Activated gamma-delta T cell treated with anti-CD3 and anti-CD28 coated beads, Interleukin-2, amount 50 U/mL, for 16 hours (primary cell): ENCODE measurements around the gene LTB4R.
"Not testable (repeated sequence)": the region's sequence is repeated elsewhere in the genome, so short reads cannot be mapped to it uniquely, and the experiment has no call there.

Experiments used
- DNase-seq: peaks from one replicate; pipeline ENCODE4 v3.0.0-alpha.2; 2020; ENCODE audit warnings: low read depth

LTB4R gene

GRCh38 chr14:24343795-24344660 is 32.7 kb downstream of the LTB4R start:
- no peak for DNase-seq

GRCh38 chr14:24347134-24347533 is 35.8 kb downstream of the LTB4R start:
- no peak for DNase-seq

DNA sequence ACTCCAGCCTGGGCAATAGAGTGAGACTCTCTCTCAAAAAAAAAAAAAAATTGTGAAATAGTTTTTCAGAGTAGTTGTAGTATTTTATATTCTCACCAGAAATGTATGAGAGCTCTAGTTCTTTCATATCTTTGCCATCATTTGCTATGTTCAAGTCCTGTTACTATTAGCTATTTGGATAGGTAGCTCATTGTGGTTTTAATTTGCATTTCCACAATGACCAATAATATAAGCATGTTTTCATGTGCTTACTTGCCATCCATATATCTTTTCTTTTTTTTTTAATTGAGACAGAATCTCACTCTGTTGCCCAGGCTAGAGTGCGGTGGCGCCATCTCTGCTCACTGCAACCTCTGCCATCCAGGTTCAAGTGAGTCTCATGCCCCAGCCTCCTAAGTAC is 36.9 kb downstream of the LTB4R start:
- no peak for DNase-seq

DNA sequence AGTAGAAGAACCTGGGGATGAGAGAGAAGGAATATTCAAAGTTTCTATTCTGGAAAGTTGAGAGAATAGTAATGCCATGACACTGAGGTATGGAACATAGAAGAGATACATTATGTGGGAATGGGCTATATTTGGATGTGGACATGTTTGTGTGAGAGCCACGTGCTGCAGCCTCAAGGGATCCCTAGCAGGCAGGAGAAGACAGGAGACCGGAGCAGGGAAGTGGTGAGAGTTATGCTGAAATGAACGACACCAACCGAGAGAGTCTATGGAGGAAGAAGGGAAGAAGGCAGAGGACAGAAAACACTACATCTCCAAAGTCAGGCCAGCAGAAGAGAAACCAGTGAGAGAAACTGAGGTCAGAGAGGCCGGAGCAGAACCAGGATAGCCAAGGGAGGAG is 38.4 kb downstream of the LTB4R start:
- DNase-seq = no peak

DNA sequence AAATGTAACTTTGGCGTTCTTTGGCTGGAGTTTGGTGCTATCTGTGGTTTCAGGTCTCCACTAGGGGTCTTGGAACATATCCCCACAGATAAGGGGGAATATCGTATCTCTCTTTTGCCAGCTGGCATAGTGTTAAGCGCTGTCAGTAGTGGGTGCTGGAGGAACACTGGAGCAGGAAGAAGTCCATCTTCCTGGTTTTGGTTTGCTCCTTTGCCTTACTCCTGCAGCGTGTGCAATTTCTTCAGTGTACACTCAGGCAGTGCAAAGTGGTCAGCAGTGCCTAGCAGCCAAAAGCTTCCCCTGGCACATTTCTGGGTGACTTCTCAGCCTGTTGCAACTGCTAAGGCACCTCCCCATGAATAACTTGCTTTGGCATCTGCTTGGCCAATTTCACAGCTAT is 40.2 kb downstream of the LTB4R start:
- DNase-seq = no peak

GRCh38 chr14:24353559-24354481 is 42.5 kb downstream of the LTB4R start:
- no peak for DNase-seq

GRCh38 chr14:24354482-24354825 is 43.2 kb downstream of the LTB4R start:
- DNase-seq = not testable (repeated sequence)

DNA sequence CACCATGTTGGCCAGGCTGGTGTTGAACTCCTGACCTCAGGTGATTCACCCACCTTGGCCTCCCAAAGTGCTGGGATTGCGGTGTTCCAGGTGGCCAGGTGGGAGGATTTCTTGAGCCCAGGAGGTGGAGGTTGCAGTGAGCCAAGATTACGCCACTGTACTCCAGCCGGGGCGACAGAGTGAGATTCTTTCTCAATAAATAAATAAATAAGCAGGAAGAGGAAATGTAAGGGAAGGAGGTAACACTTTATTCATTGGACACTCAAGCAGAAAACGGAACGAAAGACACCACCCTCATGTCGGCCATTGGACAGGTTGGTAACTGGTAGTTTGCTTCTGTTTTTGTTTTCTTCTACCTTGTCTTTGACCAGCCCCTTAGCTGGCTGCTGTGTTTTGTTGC is 43.7 kb downstream of the LTB4R start:
- DNase-seq = no peak

DNA sequence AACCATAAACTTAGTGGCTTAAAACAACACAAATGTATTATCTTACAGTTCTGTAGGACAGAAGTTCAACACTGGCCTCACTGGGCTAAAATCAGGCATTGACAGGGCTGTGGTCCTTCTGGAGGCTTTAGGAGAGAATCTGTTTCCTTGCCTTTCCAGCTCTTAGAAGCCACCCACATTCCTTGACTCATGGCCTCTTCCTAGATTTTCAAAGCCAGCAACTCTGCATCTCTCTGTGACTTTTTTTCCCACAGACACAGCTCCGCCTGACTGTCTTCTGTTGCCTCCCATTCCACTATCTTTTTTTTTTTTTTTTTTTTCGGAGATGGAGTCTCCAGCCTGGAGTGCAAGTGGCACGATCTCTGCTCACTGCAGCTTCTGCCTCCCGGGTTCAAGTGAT is 44.9 kb downstream of the LTB4R start:
- DNase-seq = no peak

DNA sequence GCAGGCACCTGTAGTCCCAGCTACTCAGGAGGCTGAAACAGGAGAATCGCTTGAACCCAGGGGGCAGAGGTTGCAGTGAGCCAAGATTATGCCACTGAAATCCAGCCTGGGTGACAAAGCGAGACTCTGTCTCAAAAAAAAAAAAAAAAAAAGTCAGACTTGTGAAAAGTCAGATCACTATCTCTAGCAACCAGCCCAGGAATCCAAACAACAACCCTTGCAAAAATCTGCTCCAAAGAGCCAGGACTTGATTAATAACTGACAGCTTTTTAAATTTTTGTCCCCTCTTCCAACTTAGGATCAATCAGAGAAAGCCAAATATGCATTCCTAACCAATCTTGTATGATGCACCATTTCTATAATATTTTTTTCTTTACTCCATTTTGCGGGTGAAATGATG is 49.0 kb downstream of the LTB4R start:
- DNase-seq = no peak

GRCh38 chr14:24361326-24361725 is 50.0 kb downstream of the LTB4R start:
- DNase-seq = no peak

DNA sequence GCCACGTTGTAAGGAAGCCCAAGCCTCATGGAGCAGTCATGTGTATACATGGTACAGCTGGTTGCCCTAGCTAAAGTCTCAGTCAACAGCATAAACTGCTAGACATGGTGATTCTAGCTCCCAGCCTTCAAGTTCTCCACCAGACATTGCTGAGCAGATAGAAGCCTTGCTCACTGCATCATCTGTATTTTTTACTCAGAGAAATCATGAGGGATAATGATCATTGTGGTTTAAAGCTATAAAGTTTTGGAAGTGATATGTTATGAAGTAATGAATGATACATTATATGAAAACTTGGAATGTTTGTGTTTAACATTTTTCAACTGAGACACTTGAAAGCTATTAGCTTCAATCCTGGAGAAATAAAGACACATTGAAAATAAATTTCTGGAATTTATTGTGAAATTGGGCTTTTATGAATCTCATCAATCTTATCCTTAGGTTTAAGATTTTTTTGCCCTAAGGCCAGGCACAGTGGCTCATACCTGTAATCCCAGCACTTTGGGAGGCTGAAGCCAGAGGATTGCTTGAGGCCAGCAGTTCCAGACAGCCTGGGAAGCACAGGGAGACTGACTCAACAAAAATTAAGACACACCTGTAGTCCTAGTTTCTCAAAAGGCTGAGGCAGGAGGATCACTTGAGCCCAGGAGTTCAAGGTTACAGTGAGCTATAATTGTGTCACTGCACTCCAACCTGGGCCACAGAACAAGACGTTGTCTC is 51.1 kb downstream of the LTB4R start:
- DNase-seq = no peak

DNA sequence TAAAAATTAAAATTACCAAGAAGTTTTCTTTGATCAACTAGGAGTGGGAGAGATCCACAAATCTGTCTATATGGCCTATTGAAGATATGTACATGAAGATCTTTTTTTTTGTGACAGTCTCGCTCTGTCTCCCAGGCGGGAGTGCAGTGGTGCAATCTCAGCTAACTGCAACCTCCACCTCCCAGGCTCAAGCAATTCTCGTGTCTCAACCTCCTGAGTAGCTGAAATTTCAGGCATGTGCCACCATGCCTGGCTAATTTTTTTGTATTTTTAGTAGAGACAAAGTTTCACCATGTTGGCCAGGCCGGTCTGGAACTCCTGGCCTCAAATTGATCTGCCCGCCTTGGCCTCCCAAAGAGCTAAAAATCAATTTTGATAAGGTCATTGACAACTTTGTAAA is 52.1 kb downstream of the LTB4R start:
- no peak for DNase-seq

DNA sequence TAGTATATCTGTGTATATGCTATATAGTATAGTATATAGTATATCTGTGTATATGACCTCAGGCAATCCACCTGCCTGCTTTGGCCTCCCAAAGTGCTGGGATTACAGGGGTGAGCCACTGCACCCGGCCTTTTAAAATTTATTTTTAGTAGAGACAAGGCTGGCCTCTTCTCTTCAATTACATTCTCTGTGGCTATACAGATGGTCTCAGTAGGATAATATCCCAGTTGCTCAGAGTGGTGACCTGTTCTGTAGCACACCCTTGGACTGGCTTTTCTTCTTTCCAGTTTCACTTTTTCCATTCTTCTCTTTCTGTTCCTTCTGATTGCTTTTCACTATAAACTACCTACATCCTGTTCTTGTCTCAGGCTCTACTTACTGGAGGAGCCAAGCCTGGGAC is 53.5 kb downstream of the LTB4R start:
- DNase-seq = no peak

GRCh38 chr14:24365600-24366412 is 54.5 kb downstream of the LTB4R start:
- peak; percentile 42 for DNase-seq

DNA sequence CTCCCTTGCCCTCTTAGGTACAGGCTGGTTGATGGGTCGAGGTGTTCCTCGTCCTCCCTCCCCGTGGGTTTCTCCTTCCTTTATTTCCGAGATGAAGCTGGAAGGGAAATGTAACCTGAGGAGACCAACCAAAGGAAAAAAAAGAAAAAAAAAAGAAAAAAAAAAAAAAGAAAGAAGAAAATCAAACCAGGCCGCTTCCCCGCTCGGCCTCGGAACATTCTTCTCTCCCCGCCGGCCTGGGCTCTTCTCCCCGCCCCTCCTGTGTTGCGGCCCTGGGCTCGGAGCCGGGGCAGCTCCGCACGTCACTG is 55.1 kb downstream of the LTB4R start:
- no peak for DNase-seq

DNA sequence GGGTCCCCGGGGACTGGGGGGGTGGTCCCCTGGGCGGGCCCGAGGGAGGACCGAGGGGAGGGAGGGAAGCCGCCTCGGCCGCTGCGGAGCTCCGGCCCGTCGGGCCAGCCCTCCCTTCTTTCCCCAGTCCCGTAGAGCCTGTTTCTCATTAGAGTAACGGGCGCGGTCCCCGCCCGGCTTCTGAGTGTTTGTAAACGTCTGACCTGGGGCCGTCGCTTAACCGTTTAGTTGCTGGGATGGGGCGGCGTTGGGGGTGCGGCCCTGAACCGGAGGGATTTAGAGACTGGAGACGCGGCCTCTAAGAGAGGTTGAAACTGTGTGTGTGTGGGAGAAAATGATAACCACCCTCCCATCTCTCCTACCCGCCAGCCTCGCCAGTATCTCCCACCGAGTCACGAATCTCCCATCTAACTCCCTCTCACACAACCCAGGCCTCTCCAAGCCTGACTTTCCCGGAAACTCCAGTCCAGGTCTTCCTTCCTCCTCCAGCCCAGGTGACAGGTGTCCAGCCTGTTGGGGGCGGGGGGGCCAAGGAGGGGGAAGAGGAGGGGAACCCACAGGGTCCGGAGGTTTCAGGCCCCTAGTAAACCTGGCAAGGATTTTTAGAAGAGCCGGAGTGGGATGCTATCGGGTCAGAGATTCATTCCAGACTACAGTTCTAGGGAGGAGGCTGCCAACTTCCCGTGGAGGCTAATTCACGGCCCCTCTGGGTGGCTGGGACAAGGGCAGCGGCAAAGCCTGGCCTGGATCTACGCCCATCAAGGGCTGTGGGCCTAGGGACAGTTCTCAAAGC is 55.6 kb downstream of the LTB4R start:
- no peak for DNase-seq
